Nephron (organoid): ENCODE data around the gene HECW1.

ENCODE experiments used
- H3K27ac Mint-ChIP-seq, 3 experiments: 2 replicates each; pipeline ENCODE4 v1.8.0; 2020; ENCODE audit warnings: mixed read lengths in 3 of 3, mild to moderate bottlenecking in 2 of 3, moderate library complexity in 1 of 3
- H3K27me3 Mint-ChIP-seq: 2 replicates; pipeline ENCODE4 v1.8.0; 2021; ENCODE audit warnings: low read depth, mild to moderate bottlenecking, moderate library complexity, mixed read lengths
- H3K36me3 Mint-ChIP-seq: 2 replicates; pipeline ENCODE4 v1.8.0; 2020; ENCODE audit warnings: low read depth, mixed read lengths
- H3K4me1 Mint-ChIP-seq: 2 replicates; pipeline ENCODE4 v1.8.0; 2020; ENCODE audit warnings: mixed read lengths
- H3K4me3 Mint-ChIP-seq, 3 experiments: 2 replicates each; pipeline ENCODE4 v1.8.0; 2020; ENCODE audit warnings: mild to moderate bottlenecking in 3 of 3, mixed read lengths in 3 of 3, moderate library complexity in 2 of 3
- H3K9me3 Mint-ChIP-seq: 2 replicates; pipeline ENCODE4 v1.8.0; 2020; ENCODE audit warnings: mixed read lengths
- TF ChIP-seq, protein P1 (sequence below), 3 experiments: fragments of 200-600 bp; sonication (generic); IDR thresholded peaks; one replicate each; pipeline ENCODE4 v1.5.0; 2021; ENCODE audit warnings: antibody characterized with exemption in 3 of 3; ENCODE audit not compliant: unreplicated experiment in 3 of 3

HECW1 gene

DNA sequence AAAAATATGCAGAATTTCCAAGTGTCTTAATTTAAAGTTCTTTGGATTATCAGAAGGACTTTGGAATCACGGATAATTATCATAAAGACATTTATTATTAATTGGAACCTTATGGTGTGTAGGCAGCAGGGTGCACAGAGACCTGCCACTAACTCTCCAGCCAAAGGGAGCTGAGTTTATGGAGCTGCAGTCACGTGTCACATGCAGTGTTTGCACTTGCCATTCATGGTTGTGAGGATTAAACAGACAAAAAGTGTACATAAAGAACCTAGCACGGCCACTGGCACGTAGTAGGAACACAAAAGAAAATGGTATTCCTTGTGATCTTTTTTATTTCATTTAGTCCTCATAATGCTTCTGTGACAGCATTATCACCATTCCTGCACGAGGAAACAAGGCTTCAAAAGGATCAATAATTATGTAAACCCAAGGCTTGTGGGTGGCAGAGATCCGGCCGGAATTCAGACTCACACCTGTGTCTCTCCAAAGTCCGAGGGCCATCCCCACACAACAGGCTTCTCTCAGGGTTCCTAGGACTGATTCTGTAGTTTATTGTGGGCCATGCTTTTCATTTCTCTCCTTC, 326.5 kb downstream of the HECW1 start:
- H3K27me3 Mint-ChIP-seq = peaks cover 8% of the 10 kb centered on the region
- H3K4me1 Mint-ChIP-seq = peaks cover 14% of the 10 kb centered on the region
- H3K27ac Mint-ChIP-seq = no peak overlapping the region
- no peak overlapping the region for H3K4me3 Mint-ChIP-seq
- H3K36me3 Mint-ChIP-seq = no peaks in the 10 kb centered on the region
- TF ChIP-seq, protein P1, sequence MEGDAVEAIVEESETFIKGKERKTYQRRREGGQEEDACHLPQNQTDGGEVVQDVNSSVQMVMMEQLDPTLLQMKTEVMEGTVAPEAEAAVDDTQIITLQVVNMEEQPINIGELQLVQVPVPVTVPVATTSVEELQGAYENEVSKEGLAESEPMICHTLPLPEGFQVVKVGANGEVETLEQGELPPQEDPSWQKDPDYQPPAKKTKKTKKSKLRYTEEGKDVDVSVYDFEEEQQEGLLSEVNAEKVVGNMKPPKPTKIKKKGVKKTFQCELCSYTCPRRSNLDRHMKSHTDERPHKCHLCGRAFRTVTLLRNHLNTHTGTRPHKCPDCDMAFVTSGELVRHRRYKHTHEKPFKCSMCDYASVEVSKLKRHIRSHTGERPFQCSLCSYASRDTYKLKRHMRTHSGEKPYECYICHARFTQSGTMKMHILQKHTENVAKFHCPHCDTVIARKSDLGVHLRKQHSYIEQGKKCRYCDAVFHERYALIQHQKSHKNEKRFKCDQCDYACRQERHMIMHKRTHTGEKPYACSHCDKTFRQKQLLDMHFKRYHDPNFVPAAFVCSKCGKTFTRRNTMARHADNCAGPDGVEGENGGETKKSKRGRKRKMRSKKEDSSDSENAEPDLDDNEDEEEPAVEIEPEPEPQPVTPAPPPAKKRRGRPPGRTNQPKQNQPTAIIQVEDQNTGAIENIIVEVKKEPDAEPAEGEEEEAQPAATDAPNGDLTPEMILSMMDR (IDR thresholded peaks at IDR 0.05; ENCODE audit: unreplicated experiment in 3 of 3) = no peak
- no peaks in the 10 kb centered on the region for H3K9me3 Mint-ChIP-seq

GRCh38 chr7:43439631-43440401, 327.4 kb downstream of the HECW1 start:
- peaks cover 16% of the 10 kb centered on the region for H3K4me1 Mint-ChIP-seq
- no peaks in the 10 kb centered on the region for H3K9me3 Mint-ChIP-seq
- H3K27me3 Mint-ChIP-seq = peaks cover 10% of the 10 kb centered on the region
- H3K27ac Mint-ChIP-seq = peak overlapping the region in 1 of 3 experiments; percentile 27
- TF ChIP-seq, protein P1 (IDR thresholded peaks at IDR 0.05; ENCODE audit: unreplicated experiment in 3 of 3) = peak; percentile 59 to 66 (median 64)
- H3K36me3 Mint-ChIP-seq = no peaks in the 10 kb centered on the region
- H3K4me3 Mint-ChIP-seq = no peak overlapping the region

- Mint-ChIP-seq H3K4me3 (no peak overlapping the region), H3K27ac (no peak overlapping the region), H3K27me3 (peaks cover 15% of the 10 kb centered on the region), H3K36me3 (no peaks in the 10 kb centered on the region), H3K9me3 (no peaks in the 10 kb centered on the region), H3K4me1 (peaks cover 16% of the 10 kb centered on the region)
- TF ChIP-seq, protein P1 (IDR thresholded peaks at IDR 0.05; ENCODE audit: unreplicated experiment in 3 of 3) = no peak
Observed at GRCh38 chr7:43441231-43442130, 329.0 kb downstream of the HECW1 start.

DNA sequence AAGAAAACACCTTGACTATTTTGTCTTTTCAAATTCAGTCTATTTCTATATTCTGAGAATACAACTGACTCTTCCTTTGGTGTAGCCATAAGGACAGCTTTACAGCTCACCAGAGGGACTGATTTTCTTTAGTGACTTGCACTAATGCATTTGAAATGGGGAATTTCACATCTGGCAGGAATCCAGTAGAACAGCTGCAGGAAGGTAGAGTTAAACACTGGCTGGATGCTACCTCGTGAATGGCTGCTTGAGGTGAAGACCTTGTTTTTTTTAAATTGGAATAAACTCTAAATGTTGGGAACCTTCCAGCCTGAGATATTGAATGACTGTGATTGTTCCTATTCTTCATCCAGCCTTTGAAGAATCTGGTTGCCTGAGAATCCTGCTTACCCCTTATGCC, 330.9 kb downstream of the HECW1 start:
- peaks cover 16% of the 10 kb centered on the region for H3K4me1 Mint-ChIP-seq

DNA sequence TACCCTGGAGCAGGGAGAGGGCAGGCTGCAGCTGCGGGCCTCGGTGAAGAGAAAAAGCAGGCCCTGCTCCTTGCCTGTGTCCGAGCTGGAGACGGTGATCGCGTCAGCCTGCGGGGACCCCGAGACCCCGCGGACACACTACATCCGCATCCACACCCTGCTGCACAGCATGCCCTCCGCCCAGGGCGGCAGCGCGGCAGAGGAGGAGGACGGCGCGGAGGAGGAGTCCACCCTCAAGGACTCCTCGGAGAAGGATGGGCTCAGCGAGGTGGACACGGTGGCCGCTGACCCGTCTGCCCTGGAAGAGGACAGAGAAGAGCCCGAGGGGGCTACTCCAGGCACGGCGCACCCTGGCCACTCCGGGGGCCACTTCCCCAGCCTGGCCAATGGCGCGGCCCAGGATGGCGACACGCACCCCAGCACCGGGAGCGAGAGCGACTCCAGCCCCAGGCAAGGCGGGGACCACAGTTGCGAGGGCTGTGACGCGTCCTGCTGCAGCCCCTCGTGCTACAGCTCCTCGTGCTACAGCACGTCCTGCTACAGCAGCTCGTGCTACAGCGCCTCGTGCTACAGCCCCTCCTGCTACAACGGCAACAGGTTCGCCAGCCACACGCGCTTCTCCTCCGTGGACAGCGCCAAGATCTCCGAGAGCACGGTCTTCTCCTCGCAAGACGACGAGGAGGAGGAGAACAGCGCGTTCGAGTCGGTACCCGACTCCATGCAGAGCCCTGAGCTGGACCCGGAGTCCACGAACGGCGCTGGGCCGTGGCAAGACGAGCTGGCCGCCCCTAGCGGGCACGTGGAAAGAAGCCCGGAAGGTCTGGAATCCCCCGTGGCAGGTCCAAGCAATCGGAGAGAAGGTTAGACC, 332.5 kb downstream of the HECW1 start:
- H3K4me3 Mint-ChIP-seq = no peak overlapping the region
- no peaks in the 10 kb centered on the region for H3K36me3 Mint-ChIP-seq
- peaks cover 16% of the 10 kb centered on the region for H3K4me1 Mint-ChIP-seq
- H3K27me3 Mint-ChIP-seq = peaks cover 19% of the 10 kb centered on the region
- no peak overlapping the region for H3K27ac Mint-ChIP-seq
- no peaks in the 10 kb centered on the region for H3K9me3 Mint-ChIP-seq
- TF ChIP-seq, protein P1 (IDR thresholded peaks at IDR 0.05; ENCODE audit: unreplicated experiment in 3 of 3) = no peak

More for the DNA sequence above, 330.9 kb downstream of the HECW1 start:
- H3K27me3 Mint-ChIP-seq = peaks cover 19% of the 10 kb centered on the region
- no peaks in the 10 kb centered on the region for H3K9me3 Mint-ChIP-seq
- TF ChIP-seq, protein P1 (IDR thresholded peaks at IDR 0.05; ENCODE audit: unreplicated experiment in 3 of 3) = no peak
- no peaks in the 10 kb centered on the region for H3K36me3 Mint-ChIP-seq
- H3K27ac Mint-ChIP-seq = no peak overlapping the region
- H3K4me3 Mint-ChIP-seq = no peak overlapping the region
